OCI-LY1 (cell line): ENCODE data around the gene CD22.

Source experiments
- EZH2 ChIP-seq: fragments of 200-600 bp; sonication (generic), shearing (Covaris generic); IDR thresholded peaks from 2 replicates; pipeline ENCODE4 v1.8.0; 2017; ENCODE audit warnings: borderline replicate concordance, mixed run types, mild to moderate bottlenecking, antibody characterized with exemption, low read length, moderate library complexity, mixed read lengths
- TF ChIP-seq, protein P1 (sequence below): fragments of 200-600 bp; sonication (generic), shearing (Covaris generic); IDR thresholded peaks from 2 replicates; pipeline ENCODE4 v1.5.1; 2017; ENCODE audit warnings: mild to moderate bottlenecking, antibody characterized with exemption, low read length, moderate library complexity, mixed read lengths

DNA sequence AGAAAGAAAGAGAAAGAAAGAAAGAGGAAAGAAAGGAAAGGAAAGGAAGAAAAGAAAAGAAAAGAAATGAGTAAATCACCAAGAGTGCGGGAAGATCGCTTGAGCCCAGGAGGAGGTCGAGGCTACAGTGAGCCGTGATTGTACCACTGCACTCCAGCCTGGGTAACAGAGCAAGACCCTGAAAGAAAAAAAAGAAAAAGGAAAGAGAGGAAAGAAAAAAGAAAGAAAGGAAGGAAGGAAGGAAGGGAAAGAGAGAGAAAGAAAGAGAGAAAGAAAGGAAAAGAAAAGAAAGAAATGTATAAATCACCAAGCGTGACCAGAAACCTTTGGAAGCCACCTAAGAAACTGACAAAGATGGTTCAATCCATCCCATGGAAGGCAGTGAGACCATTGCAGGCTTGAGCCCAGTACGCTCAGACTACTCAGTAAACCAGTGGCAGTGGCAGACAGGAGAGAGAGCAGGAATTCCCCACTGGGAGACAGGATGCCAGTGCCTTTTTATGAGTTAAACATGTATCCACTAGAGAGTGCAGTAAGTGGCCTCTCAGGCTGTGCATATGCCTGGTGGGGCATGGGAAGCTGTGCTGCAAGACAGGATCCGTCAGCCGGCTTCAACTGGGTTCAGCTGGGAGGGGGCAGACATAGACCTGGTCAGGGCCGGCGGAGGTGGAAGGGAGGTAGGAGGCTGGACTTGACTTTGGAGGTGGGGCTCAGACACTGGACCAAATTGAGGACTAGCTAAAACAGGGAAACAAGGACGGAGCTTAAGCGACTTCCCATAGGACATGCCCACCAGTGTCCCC lies 46.7 kb downstream of the CD22 start:
- TF ChIP-seq, protein P1, sequence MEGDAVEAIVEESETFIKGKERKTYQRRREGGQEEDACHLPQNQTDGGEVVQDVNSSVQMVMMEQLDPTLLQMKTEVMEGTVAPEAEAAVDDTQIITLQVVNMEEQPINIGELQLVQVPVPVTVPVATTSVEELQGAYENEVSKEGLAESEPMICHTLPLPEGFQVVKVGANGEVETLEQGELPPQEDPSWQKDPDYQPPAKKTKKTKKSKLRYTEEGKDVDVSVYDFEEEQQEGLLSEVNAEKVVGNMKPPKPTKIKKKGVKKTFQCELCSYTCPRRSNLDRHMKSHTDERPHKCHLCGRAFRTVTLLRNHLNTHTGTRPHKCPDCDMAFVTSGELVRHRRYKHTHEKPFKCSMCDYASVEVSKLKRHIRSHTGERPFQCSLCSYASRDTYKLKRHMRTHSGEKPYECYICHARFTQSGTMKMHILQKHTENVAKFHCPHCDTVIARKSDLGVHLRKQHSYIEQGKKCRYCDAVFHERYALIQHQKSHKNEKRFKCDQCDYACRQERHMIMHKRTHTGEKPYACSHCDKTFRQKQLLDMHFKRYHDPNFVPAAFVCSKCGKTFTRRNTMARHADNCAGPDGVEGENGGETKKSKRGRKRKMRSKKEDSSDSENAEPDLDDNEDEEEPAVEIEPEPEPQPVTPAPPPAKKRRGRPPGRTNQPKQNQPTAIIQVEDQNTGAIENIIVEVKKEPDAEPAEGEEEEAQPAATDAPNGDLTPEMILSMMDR = no peak
- TF ChIP-seq EZH2 = no peak
